GM12801 (cell line): Measurements from ENCODE around the gene KLK6.

ENCODE experiments used
- TF ChIP-seq, protein P1 (sequence below): IDR thresholded peaks from one replicate; pipeline ENCODE4 v1.5.1; 2011; ENCODE audit warnings: control low read depth; ENCODE audit not compliant: insufficient read length; ENCODE audit errors: extremely low read depth

Gene KLK6

DNA sequence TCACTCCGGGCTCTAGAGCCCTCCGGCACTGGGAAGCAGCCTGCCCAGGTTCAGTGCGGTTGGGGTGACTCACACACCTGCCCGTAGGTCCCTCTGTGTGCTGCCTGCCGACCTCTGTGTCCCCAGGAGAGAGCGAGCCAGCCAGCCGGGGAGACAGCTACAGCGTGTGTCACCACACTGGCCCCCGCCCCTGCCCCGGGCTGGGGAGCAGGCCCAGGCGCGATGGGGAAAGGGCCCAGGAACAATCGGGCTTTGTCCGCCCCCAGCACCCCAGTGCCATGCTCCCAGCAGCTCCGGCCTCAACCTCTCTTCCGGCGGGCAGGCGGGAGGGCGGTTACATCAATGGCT, at the start of gene KLK6:
Gene KLK6, minus strand, starts transcription at position 179 of the 348 bp plus-strand sequence. CDS start 1,487 bp downstream, outside the sequence.
- TF ChIP-seq, protein P1, sequence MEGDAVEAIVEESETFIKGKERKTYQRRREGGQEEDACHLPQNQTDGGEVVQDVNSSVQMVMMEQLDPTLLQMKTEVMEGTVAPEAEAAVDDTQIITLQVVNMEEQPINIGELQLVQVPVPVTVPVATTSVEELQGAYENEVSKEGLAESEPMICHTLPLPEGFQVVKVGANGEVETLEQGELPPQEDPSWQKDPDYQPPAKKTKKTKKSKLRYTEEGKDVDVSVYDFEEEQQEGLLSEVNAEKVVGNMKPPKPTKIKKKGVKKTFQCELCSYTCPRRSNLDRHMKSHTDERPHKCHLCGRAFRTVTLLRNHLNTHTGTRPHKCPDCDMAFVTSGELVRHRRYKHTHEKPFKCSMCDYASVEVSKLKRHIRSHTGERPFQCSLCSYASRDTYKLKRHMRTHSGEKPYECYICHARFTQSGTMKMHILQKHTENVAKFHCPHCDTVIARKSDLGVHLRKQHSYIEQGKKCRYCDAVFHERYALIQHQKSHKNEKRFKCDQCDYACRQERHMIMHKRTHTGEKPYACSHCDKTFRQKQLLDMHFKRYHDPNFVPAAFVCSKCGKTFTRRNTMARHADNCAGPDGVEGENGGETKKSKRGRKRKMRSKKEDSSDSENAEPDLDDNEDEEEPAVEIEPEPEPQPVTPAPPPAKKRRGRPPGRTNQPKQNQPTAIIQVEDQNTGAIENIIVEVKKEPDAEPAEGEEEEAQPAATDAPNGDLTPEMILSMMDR: no peak

- TF ChIP-seq, protein P1: no peak
These were observed 49.6 kb upstream of the KLK6 start for GRCh38 chr19:51018745-51019543.

DNA sequence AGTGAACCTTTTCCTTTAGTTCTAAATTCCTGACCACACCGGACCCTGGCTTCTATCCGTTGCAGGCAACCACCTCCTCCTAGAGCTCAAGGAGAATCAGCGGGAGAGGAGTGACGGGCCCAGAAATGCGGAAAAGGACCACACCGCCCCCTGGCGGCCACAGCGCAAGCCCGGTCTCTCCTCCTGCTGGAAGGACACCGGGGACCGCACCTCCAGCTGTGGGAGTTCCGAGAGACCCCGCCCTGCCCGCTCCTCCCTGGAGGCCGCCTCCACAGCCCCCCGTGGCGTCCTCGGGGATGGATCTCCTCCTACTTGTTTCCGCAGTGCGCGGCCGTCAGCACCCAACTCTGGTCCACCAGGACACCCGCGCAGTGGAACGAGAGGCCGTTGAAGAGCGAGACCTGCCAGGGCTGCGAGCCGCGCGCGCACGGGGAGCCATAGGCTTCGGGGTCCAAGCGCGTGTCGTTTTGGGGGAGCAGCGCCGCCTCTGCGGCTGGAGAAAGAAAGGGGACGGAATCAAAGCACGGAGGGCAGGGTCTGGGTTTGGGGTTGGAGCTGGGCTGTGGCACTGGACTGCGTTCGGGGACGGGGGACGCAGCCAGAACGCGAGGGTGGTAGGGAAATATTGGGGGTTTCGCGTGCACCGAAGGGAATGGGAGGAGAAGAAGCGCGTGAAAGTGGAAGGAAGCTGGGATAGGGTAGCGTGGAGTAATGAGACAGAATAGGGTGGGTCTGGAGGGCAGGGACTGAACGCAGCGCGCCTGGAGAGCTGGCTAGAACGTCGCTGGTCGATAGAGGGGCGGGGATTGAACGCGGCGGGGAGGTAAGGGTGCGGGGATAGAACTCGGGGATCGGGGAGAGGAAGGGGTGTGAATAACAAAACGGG, 47.6 kb upstream of the KLK6 start:
- TF ChIP-seq, protein P1: no peak

- TF ChIP-seq, protein P1: no peak
These were observed 46.4 kb upstream of the KLK6 start for GRCh38 chr19:51015691-51016267.

- TF ChIP-seq, protein P1: no peak
These were observed 44.9 kb upstream of the KLK6 start for GRCh38 chr19:51014242-51014641.

GRCh38 chr19:51012661-51013190, 43.3 kb upstream of the KLK6 start:
- TF ChIP-seq, protein P1: no peak
